ENCODE measurements around the gene PPP1CB. TPM values are rescaled to one million over a fixed set of nuclear protein-coding genes. Genes with fewer than 3 reads are reported as not detected.
A peak's percentile ranks its signal among the peaks of the same experiment; 100 is the strongest.
"Not testable (repeated sequence)": the region's sequence is repeated elsewhere in the genome, so short reads cannot be mapped to it uniquely, and the experiment has no call there.

Gene PPP1CB
- polyA plus RNA-seq, 2 of the 4 experiments (the other 2 are of a cell fraction) = 147 to 188 TPM

GRCh38 chr2:28730641-28731146 is 20.9 kb upstream of the PPP1CB start:
- DNase-seq (ENCODE audit: low read depth in 1 of 2, low spot score in 1 of 2) (no peak), ATAC-seq (no peak), FAIRE-seq (no peak)
- Histone ChIP-seq H3K4me1 (no peaks in the 10 kb centered on the region), H3K4me3 (no peak overlapping the region), H3K4me2 (no peak overlapping the region), H3K9me3 (no peaks in the 10 kb centered on the region), H3K27ac (no peak overlapping the region)
- ChIA-PET POLR2A (no interaction called here), CTCF (interaction anchor here (0.6 to 3.6 kb wide), 8 partner anchors 8 to 217 kb away, joined by 3 to 10 read pairs (median 3); partner anchors contain the start of gene PPP1CB)
- TF ChIP-seq, protein P1, sequence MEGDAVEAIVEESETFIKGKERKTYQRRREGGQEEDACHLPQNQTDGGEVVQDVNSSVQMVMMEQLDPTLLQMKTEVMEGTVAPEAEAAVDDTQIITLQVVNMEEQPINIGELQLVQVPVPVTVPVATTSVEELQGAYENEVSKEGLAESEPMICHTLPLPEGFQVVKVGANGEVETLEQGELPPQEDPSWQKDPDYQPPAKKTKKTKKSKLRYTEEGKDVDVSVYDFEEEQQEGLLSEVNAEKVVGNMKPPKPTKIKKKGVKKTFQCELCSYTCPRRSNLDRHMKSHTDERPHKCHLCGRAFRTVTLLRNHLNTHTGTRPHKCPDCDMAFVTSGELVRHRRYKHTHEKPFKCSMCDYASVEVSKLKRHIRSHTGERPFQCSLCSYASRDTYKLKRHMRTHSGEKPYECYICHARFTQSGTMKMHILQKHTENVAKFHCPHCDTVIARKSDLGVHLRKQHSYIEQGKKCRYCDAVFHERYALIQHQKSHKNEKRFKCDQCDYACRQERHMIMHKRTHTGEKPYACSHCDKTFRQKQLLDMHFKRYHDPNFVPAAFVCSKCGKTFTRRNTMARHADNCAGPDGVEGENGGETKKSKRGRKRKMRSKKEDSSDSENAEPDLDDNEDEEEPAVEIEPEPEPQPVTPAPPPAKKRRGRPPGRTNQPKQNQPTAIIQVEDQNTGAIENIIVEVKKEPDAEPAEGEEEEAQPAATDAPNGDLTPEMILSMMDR (IDR thresholded peaks at IDR 0.05) = no peak
- TF ChIP-seq SREBF2 (IDR thresholded peaks at IDR 0.05) (no peak), KDM5A (IDR thresholded peaks at IDR 0.05) (no peak), BHLHE40 (IDR thresholded peaks at IDR 0.05; ENCODE audit: low read depth, low read length) (no peak), RCOR1 (IDR thresholded peaks at IDR 0.05; ENCODE audit: low read depth, low read length) (no peak)
- 78% methylated on average over 5 of the region's 5 CpGs for WGBS (ENCODE audit: missing lambda C conversion rate)

DNA sequence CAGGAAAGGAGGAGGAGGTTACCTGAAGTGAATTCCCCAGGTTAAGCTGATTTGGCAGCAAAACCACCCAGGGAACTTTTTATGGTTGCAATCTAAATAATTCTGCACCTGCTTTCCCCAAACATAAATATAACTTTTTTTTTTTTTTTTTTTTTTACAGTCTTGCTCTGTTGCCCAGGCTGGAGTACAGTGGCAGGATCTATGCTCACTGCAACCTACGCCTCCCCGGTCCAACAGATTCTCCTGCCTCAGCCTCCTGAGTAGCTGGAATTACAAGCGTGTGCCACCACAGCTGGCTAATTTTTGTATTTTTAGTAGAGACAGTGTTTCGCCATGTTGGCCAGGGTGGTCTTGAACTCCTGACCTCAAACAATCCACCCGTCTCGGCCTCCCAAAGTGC is 16.1 kb upstream of the PPP1CB start:
- DNase-seq (ENCODE audit: low read depth in 1 of 2, low spot score in 1 of 2) (no peak), ATAC-seq (no peak), FAIRE-seq (no peak)
- Histone ChIP-seq H3K27ac (no peak overlapping the region), H3K4me2 (no peak overlapping the region), H3K4me1 (no peaks in the 10 kb centered on the region), H3K4me3 (no peak overlapping the region), H3K9me3 (peaks cover 13% of the 10 kb centered on the region; the same call in 2 of the 3 replicates)
- ChIA-PET POLR2A (interaction anchor here (1.1 kb wide), 1 partner anchor 16 kb away, joined by 4 read pairs; the partner anchor contains the start of gene PPP1CB), CTCF (interaction anchor here (0.6 to 1.5 kb wide), 4 partner anchors 9 to 169 kb away, joined by 3 to 8 read pairs (median 4); no protein-coding TSS in a partner anchor)
- TF ChIP-seq ZC3H11A (IDR thresholded peaks at IDR 0.05) = no peak
- WGBS (ENCODE audit: missing lambda C conversion rate) = 73% methylated on average over 6 of the region's 6 CpGs

DNA sequence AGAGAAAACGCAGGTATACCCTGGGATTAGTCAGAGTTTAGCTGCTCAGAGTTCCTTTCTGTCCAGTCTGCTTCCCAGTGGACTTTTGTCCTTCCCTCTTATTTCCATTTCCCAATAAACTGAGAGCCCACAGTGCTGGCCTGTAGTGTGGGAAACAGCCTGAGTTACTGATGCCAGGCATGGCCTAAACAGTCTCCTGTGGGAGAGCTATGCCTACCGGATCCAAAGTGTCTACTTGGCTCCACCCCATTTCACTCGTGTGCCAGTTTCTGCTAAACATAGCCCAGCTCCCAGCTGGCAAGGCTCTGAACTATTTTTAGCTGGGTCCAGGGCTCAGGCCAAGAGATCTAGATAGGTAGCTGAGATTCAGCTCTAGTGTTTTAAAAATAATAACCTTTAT is 15.6 kb upstream of the PPP1CB start:
- Histone ChIP-seq H3K4me2 (no peak overlapping the region), H3K4me1 (no peaks in the 10 kb centered on the region), H3K4me3 (no peak overlapping the region), H3K9me3 (peaks cover 13% of the 10 kb centered on the region; the same call in 2 of the 3 replicates), H3K27ac (no peak overlapping the region)
- no peak for FAIRE-seq
- ATAC-seq = peak; percentile 66 to 68; a peak in 5 of 6 replicates
- no peak for TF ChIP-seq KDM1A (IDR thresholded peaks at IDR 0.05; ENCODE audit: low read depth)
- TF ChIP-seq ZC3H11A (IDR thresholded peaks at IDR 0.05) = no peak
- TF ChIP-seq EHF (CRISPR knock-in tag; IDR thresholded peaks at IDR 0.05) = no peak
- no peak for TF ChIP-seq ZNF302 (CRISPR knock-in tag; IDR thresholded peaks at IDR 0.05)
- TF ChIP-seq CHD2 (IDR thresholded peaks at IDR 0.05; ENCODE audit: low read length, partially characterized antibody) = no peak
- TF ChIP-seq HEYL (CRISPR knock-in tag; IDR thresholded peaks at IDR 0.05) = no peak
- CTCF ChIA-PET = interaction anchor here (1.1 to 1.5 kb wide), 3 partner anchors 9 to 169 kb away, joined by 3 to 8 read pairs (median 5); no protein-coding TSS in a partner anchor
- WGBS (ENCODE audit: missing lambda C conversion rate) = 34% methylated on average over 3 of the region's 3 CpGs
- no peak for DNase-seq (ENCODE audit: low read depth in 1 of 2, low spot score in 1 of 2)
- POLR2A ChIA-PET = interaction anchor here (1.1 kb wide), 1 partner anchor 16 kb away, joined by 4 read pairs; the partner anchor contains the start of gene PPP1CB

- WGBS (ENCODE audit: missing lambda C conversion rate) = 80% methylated on average over 1 of the region's 1 CpG
- ChIA-PET CTCF (interaction anchor here (0.7 kb wide), 1 partner anchor 143 kb away, joined by 3 read pairs; no protein-coding TSS in a partner anchor), POLR2A (no interaction called here)
- peak; percentile 44; the same call in 1 of the 2 replicates for TF ChIP-seq KDM1A (IDR thresholded peaks at IDR 0.05; ENCODE audit: low read depth)
- no peak for TF ChIP-seq CHD2 (IDR thresholded peaks at IDR 0.05; ENCODE audit: low read length, partially characterized antibody)
- ATAC-seq = no peak
- no peak for DNase-seq (ENCODE audit: low read depth in 1 of 2, low spot score in 1 of 2)
- H3K4me2 ChIP-seq = no peak overlapping the region
- FAIRE-seq = no peak
- peaks cover 13% of the 10 kb centered on the region; the same call in 2 of the 3 replicates for H3K9me3 ChIP-seq
- H3K27ac ChIP-seq = no peak overlapping the region
- H3K4me1 ChIP-seq = no peaks in the 10 kb centered on the region
- H3K4me3 ChIP-seq = no peak overlapping the region
Observed at GRCh38 chr2:28737655-28738054, 14.0 kb upstream of the PPP1CB start.

- ATAC-seq; H3K4me2 ChIP-seq; H3K4me1 ChIP-seq; H3K9me3 ChIP-seq; H3K27ac ChIP-seq; H3K4me3 ChIP-seq; DNase-seq (ENCODE audit: low read depth in 1 of 2, low spot score in 1 of 2); FAIRE-seq: not testable (repeated sequence)
- 75% methylated on average over 6 of the region's 6 CpGs for WGBS (ENCODE audit: missing lambda C conversion rate)
- CTCF ChIA-PET = interaction anchor here (0.6 to 4.3 kb wide), 4 partner anchors 10 to 176 kb away, joined by 3 to 16 read pairs (median 7); no protein-coding TSS in a partner anchor
- POLR2A ChIA-PET = interaction anchor here (1.6 kb wide), 1 partner anchor 9 kb away, joined by 5 read pairs; the partner anchor contains the start of gene PPP1CB
Observed at GRCh38 chr2:28742619-28743018, 9.0 kb upstream of the PPP1CB start.
